Measurements from ENCODE around the gene DNAJB8. TPM values are rescaled to one million over a fixed set of nuclear protein-coding genes. Genes with fewer than 3 reads are reported as not detected.

The DNAJB8 gene
- total and polyA plus RNA-seq, 8 donors: not detected

- intact Hi-C loops (cut with DNase I): no loop called here
- peak in 2 of 4 donors; percentile 35 to 67 for DNase-seq
- no peak for ATAC-seq
- no peaks in the 10 kb centered on the region for H3K36me3 ChIP-seq
- peak overlapping the region; percentile 33 to 62 for H3K27ac ChIP-seq
- H3K9me3 ChIP-seq: no peaks in the 10 kb centered on the region
- no peak for TF ChIP-seq CTCF (IDR thresholded peaks at IDR 0.05)
- peak overlapping the region; percentile 9 to 59 for H3K4me3 ChIP-seq
- peaks cover 21 to 51% of the 10 kb centered on the region in 2 donors for H3K4me1 ChIP-seq
- H3K27me3 ChIP-seq: peaks cover 79 to 100% of the 10 kb centered on the region in 2 donors
Measured at GRCh38 chr3:128483657-128484403, 17.1 kb upstream of the DNAJB8 start.

- DNase-seq: peak in 2 of 4 donors; percentile 36 to 75
- Histone ChIP-seq H3K4me1 (peaks cover 14 to 42% of the 10 kb centered on the region in 2 donors), H3K27me3 (peaks cover 70 to 99% of the 10 kb centered on the region in 2 donors), H3K9me3 (no peaks in the 10 kb centered on the region), H3K27ac (peak overlapping the region; percentile 33 to 62), H3K36me3 (no peaks in the 10 kb centered on the region), H3K4me3 (peak overlapping the region in 1 of 2 donors; percentile 59)
- ATAC-seq: peak; percentile 19
- intact Hi-C loops (cut with DNase I): no loop called here
- no peak for TF ChIP-seq CTCF (IDR thresholded peaks at IDR 0.05)
Measured at GRCh38 chr3:128482666-128483656, 16.3 kb upstream of the DNAJB8 start.

- no peak for ATAC-seq
- Histone ChIP-seq H3K4me1 (peaks cover 8 to 34% of the 10 kb centered on the region in 2 donors), H3K36me3 (no peaks in the 10 kb centered on the region), H3K4me3 (peak overlapping the region in 1 of 2 donors; percentile 59), H3K9me3 (no peaks in the 10 kb centered on the region), H3K27me3 (peaks cover 62 to 91% of the 10 kb centered on the region in 2 donors), H3K27ac (peak overlapping the region in 1 of 2 donors; percentile 62)
- no peak for TF ChIP-seq CTCF (IDR thresholded peaks at IDR 0.05)
- peak in 1 of 4 donors; percentile 38 for DNase-seq
- intact Hi-C loops (cut with DNase I): no loop called here
Measured at GRCh38 chr3:128482175-128482574, 15.5 kb upstream of the DNAJB8 start.

GRCh38 chr3:128481438-128481942 is 14.8 kb upstream of the DNAJB8 start:
- Histone ChIP-seq H3K27me3 (peaks cover 55 to 84% of the 10 kb centered on the region in 2 donors), H3K4me1 (peaks cover under 1 to 27% of the 10 kb centered on the region in 2 donors), H3K4me3 (no peak overlapping the region), H3K9me3 (no peaks in the 10 kb centered on the region), H3K27ac (peak overlapping the region in 1 of 2 donors; percentile 62), H3K36me3 (no peaks in the 10 kb centered on the region)
- ATAC-seq (no peak), DNase-seq (peak in 1 of 4 donors; percentile 71)
- TF ChIP-seq CTCF (IDR thresholded peaks at IDR 0.05): no peak
- intact Hi-C loops (cut with DNase I): no loop called here

All from left lung (tissue), 10 donors.